Dedifferentiated amniotic fluid mesenchymal stem cell (primary cell): Measurements from ENCODE around the gene TPRX1.
"Not testable (repeated sequence)": the region's sequence is repeated elsewhere in the genome, so short reads cannot be mapped to it uniquely, and the experiment has no call there.

Experiments
- DNase-seq: peaks from one replicate; pipeline ENCODE4 v3.0.0-alpha.2; 2016; ENCODE audit errors: extremely low spot score

TPRX1 gene

DNA sequence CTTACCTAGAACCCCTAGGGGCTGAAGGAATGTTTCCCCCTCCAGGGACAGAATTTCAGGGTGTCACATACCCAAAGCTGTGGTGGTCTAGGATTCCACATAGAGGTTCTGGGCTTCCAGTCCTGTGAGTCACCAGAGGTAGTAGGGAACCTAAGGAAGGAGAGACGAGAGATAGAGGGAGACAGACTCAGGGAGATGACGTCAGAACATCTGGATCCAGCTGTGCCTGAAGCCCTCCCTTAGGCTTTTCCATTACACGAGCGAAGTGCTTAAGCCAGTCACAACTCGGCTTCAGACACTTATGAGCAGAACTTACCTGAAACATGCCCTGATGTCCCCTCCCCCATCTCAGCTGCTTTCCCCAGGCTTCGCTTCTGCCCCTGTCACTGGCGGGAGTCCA lies 37.7 kb downstream of the TPRX1 start:
- DNase-seq: no peak

DNA sequence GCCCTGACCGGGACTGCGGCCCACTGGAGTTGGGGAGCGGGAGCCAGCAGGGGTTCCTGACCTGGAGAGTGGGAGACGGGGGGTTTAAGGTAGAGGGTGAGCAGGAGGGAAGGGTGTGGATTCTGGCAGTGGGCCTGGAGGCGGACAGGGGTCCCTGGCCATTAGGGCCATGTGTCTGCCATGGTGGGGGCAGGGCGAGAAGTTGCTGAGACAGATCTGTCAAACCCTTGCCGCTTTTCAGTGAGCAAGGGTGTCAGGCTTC lies 38.1 kb downstream of the TPRX1 start:
- DNase-seq: no peak

DNA sequence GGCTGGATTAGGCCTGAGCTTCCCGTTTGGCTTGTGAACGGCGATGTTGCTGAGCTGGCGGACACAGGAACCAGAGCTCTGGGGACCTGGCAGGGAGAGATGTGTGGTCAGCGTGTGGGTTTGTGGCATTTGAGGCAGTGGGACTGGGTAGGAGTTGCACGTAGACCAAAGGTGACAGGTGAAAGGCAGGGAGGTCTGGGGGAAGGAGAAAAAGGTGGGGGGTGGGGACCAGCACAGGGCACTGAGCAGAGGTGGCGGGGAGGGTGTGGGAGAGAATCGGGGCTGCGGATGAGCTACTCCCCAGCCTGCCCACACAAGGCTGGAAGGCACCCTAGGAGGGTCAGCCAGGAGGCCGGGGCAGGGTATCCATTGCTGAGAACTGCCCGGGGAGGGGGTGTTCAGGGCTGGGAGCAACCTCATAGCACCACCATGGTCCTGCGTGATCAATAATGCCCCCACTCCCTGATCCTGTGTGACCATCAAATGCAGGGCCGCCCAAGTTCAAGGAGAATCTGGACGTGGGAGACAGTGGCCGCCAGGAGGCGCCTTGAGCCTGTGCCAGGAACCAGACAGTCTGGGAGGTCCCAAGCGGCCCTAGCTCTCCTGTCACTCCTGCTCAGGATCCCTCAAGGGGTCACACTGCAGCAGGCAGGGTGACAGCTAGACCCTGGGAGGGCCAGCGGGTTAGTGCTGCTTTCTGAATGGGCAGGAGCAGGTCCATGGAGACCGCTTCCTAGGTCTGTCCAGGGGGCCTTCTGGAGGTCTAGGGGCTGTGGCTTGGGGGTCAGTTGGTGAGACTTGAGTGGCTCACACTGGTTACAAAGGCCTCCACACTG lies 38.6 kb downstream of the TPRX1 start:
- no peak for DNase-seq

DNA sequence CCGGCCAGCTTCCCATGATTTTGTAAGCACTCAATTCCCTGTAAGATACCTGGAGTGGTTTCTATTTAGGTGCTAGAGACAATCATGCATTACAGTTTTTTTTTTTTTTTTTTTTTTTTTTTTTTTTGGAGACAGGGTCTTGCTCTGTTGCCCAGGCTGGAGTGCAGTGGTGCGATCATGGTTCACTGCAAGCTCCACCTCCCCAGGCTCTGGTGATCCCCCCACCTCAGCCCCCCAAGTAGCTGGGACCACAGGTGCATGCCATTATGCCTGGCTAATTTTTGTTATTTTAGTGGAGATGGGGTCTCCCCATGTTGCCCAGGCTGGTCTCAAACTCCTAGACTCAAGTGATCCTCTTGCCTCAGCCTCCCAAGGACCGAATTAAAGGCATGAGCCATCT lies 39.6 kb downstream of the TPRX1 start:
- not testable (repeated sequence) for DNase-seq

DNA sequence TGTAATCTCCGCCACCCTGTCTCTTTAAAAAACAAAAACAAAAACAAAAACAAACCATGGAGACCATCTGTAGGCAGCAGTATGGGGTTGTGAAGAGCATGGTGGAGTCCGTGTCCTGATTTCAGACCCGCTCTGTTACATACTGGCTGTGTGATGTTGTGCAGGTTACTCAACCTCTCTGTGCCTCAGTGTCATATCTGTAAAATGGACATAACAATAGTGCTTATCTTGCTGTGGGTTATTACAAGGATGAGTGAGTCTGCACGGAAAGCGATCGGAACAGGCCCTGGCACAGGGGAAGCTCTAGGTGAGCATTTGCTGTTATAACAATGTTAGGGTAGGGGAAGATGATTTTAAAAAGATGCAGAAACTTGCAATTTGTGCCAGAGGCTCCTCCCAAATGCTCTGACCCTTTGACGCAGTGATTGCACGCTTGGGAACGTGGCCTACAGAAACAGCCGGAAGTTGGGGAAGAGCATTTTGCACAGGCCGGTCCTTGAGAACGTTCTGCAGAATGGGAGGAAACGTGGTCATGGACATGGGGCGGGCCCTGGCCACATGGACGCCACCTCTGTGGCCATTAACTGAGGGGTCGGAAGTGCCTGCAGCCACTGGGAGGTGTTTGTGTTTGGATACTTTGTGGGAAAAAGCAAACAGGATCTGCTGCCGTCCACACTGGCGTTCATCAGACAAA lies 41.6 kb downstream of the TPRX1 start:
- no peak for DNase-seq

DNA sequence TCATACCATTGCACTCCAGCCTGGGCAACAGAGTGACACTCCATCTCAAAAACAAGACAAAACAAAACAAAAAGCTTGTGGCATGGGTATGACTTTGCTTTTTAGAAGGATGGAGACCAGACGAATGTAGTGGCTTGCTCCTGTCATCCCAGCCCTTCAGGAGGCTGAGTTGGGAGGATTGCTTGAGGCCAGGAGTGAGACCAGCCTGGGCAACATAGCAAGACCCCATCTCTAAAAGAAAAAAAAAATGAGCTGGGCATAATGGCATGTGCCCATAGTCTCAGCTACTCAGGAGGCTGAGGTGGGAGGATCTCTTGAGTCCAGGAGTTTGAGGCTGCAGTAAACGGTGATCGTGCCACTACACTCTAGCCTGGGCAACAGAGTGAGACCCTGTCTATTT lies 42.2 kb downstream of the TPRX1 start:
- DNase-seq: no peak

DNA sequence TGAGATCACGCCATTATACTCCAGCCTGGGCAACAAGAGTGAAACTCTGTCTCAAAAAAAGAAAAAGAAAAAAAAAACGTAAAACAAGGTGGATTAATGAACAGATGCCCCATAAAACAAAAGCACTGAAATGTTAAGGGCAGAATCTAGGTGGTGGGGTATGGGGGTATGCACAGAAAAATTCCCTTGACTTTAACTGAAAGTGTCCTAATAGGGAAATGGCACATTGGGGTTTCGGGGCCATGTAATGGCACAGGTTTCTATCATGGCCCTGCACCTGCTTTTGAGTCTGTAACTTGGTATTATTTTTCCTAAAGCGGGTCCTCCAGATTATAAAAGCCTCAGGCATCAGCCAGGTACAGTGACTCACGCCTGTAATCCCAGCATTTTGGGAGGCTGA lies 42.8 kb downstream of the TPRX1 start:
- no peak for DNase-seq

DNA sequence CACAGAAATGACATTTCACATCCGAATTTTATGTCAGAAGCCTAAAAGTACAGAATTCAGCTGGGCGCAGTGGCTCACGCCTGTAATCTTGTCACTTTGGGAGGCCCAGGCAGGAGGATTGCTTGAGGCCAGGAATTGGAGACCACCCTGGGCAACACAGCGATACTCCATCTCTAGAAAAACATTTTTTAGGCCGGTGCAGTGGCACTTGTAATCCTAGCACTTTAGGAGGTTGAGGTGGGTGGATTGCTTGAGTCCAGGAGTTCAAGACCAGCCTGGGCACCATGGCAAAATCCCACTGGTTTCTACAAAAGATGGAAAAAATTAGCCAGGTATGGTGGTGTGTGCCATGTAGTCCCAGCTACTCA lies 43.7 kb downstream of the TPRX1 start:
- DNase-seq: no peak

DNA sequence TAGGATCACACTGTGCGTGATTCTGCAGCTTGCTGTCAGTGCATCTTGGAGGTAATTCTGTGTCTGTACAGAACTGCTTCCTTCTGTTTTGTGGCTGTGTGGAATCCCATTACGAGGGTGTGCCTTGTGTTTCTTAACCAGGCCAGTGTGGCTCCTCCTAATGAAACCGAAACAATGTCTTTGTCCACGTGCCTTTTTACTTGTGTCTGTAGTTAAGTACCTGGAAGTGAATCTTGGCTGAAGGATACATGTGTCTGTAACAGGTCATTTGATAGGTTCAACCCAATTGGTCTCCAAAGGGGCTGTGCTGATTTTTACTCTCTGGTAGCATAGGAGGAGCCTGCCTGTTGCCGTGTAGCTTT lies 45.9 kb downstream of the TPRX1 start:
- no peak for DNase-seq

DNA sequence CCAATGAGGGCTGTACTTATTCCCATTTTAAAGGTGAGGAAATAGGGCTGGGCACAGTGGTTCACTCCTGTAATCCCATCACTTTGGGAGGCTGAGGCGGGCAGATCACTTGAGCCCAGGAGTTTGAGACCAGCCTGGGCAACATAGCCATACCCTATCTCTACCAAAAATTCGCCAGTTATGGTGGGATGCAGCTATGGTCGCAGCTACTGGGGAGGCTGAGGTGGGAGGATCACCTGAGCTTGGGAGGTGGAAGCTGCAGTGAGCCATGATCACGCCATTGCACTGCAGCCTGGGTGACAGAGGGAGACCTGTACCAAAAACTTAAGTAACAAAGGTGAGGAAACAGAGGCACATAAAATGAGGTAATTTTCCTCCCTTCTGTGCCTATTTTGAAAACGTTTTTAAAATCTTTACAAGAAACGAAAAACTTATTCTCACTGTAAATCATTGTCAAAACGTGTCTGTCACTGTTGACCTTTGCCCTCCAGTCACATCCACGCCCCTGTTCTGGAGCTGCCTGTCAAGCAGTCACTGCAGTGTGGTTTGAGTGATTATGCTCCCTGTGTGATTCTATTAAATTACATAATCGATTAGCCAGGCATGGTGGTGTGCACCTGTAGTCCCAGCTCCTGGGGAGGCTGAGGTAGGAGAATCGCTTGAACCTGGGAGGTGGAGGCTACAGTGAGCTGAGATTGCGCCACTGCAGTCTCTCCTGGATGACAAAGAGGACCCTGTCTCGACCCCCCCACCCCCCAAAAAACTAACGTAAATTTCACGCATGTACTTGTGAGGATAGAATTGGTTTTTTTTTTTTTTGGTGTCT lies 46.5 kb downstream of the TPRX1 start:
- no peak for DNase-seq

DNA sequence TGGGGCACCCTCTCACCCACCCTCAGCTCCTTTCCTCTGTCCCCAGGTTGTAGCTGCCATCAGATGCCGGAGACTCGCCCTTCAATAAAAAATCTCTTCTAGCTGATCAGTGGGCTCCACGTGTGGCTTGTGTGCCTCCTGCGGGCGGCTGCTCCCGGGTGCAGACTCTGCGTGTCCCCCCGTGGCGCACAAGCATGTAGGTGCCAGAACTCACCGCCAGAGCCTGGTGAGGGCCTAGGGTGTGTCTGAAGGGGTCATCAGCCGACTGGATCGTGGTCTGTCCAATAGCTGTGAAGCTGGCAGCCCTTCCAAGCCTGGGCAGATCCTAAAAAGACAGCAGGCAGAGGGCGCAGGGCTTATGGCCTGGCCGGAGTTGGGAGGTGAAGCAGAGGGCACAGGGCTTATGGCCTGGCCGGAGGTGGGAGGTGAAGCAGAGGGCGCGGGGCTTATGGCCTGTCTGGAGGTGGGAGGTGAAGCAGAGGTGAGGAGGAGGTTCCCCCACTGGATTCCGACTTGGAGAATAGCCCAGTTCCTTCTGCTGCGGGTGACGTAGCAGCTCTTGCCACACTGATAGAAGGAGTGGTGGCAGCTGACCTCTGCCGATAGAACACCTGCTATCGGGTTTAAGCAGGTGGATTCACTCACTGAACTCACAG lies 47.3 kb downstream of the TPRX1 start:
- no peak for DNase-seq

DNA sequence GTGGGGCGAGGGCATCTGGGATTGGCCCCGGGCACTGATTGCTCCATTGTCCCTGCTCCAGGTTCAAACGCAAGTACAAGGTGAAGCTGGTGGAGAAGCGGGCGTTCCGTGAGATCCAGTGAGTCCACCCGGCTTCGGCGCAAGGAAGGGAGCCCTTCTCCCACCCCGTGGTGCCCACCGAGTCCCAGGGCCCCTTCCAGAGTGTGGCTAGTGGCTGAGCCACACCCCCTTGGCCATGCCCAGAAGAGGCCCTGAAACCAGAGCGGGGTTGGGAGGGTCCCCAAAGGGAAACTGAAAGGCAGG lies 47.8 kb downstream of the TPRX1 start:
- no peak for DNase-seq

DNA sequence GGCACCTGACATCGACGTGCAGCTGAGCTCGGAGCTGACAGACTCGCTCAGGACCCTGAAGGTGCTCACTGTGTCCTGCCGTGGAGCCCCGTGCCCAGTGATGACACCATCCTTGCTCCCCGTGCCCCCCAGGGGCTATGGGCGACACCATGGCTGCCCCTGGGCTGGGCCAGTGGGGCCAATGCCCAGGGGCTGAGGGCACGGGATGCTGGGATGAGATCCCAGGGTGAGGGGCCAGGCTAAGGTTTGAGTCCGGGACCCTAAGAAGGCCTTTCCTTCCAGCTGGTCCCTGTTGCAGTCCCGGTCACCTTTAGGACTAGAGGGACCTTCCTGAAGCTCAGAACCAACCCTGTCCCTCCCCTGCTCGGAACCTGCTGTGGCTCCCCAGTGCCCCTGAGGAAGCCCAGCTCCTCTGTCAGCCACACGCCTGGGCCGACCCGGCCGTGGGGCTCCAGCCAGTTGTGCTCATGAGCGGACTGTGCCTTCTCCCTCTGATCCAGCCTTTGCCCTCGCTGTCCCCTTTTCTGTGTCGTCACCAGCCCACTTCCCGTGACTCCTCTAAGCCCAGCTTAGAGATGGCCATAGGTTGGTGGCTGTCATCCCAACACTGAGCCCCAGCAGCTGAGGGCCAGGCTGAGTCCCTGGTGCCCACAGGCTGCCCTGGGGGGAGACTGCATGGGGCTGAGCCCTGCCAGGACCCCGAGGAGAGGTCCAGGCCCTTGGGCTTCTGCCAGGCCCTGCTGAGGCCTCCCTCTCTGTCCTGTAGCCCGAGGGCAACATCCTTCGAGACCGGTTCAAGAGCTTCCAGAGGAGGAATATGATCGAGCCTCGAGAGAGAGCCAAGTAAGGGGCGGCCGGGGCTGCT lies 48.4 kb downstream of the TPRX1 start:
- DNase-seq: no peak

DNA sequence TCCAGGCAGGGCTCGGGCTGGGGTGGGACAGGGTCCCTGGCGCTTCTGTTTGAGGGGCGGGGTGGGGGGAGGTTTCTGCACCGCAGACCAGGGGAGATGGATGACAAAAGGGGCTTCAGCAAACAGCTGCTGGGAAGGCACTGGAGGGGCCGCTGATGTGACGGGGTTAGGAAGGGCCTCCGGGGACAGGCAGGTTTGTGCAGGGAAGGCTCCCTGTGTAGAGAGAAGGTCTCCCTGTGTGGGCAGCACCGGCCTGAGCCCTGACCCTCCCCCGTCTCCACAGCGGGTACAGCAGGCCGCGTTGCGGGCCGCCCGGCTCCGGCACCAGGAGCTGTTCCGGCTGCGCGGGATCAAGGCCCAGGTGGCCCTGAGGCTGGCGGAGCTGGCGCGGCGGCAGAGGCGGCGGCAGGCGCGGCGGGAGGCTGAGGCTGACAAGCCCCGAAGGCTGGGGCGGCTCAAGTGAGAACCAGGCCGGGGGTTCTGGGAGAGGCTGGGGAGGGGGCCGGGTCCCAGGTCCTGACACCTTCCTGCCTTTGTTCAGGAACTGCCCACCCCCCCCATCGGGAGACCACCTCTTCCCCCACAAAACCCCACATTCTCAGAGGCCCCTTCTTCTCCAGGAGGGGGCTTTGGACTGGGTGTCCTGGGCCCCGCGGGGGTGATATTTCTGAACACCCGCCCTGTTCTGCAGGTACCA lies 49.1 kb downstream of the TPRX1 start:
- no peak for DNase-seq

DNA sequence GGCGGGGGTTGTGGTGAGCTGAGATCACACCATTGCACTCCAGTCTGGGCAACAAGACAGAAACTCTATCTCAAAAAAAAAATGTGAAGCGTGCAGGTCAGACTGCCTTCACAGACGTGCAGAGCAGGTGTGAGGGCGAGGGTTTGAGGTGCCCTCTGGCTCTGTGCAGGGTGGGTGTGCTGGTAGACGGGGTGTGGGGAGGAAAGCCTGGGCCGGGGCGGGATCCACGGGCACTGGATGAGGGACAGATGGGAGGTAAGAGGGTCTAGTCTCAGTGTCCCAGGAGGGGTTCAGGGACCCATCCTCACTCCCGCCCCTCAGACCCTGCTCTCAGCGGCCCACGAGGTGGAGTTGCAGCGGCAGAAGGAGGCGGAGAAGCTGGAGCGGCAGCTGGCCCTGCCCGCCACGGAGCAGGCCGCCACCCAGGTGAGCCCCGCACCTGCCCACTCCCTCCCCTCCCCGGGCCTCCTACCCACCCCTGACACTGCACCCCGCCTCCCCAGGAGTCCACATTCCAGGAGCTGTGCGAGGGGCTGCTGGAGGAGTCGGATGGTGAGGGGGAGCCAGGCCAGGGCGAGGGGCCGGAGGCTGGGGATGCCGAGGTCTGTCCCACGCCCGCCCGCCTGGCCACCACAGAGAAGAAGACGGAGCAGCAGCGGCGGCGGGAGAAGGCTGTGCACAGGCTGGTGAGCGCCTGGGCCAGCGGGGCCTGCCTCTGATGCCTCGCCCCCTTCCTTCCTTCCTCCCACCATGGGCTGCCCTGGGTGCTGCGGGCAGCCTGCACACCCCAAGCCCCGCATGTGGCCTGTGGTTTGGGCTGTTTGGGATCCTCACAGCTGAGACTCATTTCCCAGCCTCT lies 49.9 kb downstream of the TPRX1 start:
- DNase-seq: no peak

DNA sequence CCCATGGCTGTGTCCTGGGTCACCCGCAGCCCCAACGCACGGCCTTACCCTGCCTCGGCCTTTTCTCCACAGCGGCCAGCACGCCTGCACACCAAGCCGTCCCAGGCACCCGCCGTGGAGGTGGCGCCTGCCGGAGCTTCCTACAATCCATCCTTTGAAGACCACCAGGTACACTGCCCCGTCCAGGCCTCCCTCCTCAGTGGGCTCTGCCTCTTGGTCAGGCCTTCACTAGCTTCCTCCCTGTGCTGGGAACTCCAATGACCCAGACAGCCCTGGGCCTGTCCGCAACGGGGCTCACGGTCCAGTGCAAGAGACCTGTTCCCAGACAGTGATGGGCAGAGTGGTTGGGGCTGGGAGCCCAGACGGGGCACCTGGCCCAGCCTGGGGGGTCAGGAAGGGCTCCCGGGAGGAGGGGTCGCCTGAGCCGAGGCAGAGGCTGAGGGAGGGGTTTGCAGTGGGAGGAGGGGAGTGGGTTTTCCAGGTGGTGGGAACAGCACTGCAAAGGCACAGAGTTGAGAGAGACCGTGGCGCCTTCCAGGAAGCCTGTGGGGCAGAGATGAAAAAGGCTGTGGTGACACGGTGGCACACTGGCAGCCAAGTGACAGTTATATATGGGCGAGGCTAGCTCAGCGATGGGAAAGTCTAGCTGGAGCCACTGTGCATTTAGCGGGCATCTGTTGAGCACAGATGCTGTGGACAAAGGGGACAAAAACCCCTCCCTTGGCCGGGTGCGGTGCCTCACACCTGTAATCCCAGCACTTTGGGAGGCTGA lies 51.7 kb downstream of the TPRX1 start:
- DNase-seq: no peak
